GM18867 (cell line): ENCODE measurements around the gene SCGN.

Experiments used
- ATAC-seq: cut with Tn5 transposase; IDR thresholded peaks from one replicate; pipeline ENCODE4 v1.9.1; 2021; ENCODE audit warnings: mild to moderate bottlenecking, moderate library complexity; ENCODE audit not compliant: unreplicated experiment

The SCGN gene

GRCh38 chr6:25640446-25640845 is 11.6 kb upstream of the SCGN start:
- no peak for ATAC-seq

- ATAC-seq = no peak
Measured at GRCh38 chr6:25640891-25641290, 11.1 kb upstream of the SCGN start.

GRCh38 chr6:25641377-25641776 is 10.6 kb upstream of the SCGN start:
- ATAC-seq = no peak

- no peak for ATAC-seq
Measured at GRCh38 chr6:25641940-25642666, 9.9 kb upstream of the SCGN start.

- ATAC-seq = no peak
Measured at GRCh38 chr6:25642667-25643328, 9.2 kb upstream of the SCGN start.

- ATAC-seq = no peak
Measured at GRCh38 chr6:25645916-25646315, 6.1 kb upstream of the SCGN start.

GRCh38 chr6:25649611-25650010 is 2.4 kb upstream of the SCGN start:
- no peak for ATAC-seq

GRCh38 chr6:25655723-25656122 is 3.7 kb downstream of the SCGN start:
- ATAC-seq = no peak

GRCh38 chr6:25659633-25660368 is 7.8 kb downstream of the SCGN start:
- no peak for ATAC-seq

- no peak for ATAC-seq
Measured at GRCh38 chr6:25660512-25660911, 8.5 kb downstream of the SCGN start.

GRCh38 chr6:25661129-25661779 is 9.2 kb downstream of the SCGN start:
- no peak for ATAC-seq

GRCh38 chr6:25665455-25665854 is 13.4 kb downstream of the SCGN start:
- ATAC-seq = no peak

GRCh38 chr6:25669413-25669812 is 17.4 kb downstream of the SCGN start:
- ATAC-seq = no peak

GRCh38 chr6:25670208-25670607 is 18.2 kb downstream of the SCGN start:
- ATAC-seq = no peak

- no peak for ATAC-seq
Measured at GRCh38 chr6:25670793-25671513, 18.9 kb downstream of the SCGN start.

GRCh38 chr6:25671652-25672051 is 19.6 kb downstream of the SCGN start:
- no peak for ATAC-seq

GRCh38 chr6:25675167-25675566 is 23.2 kb downstream of the SCGN start:
- no peak for ATAC-seq

GRCh38 chr6:25676775-25677174 is 24.8 kb downstream of the SCGN start:
- no peak for ATAC-seq

- no peak for ATAC-seq
Measured at GRCh38 chr6:25681848-25682247, 29.8 kb downstream of the SCGN start.

- no peak for ATAC-seq
Measured at GRCh38 chr6:25682324-25682723, 30.3 kb downstream of the SCGN start.

GRCh38 chr6:25684565-25684964 is 32.5 kb downstream of the SCGN start:
- no peak for ATAC-seq
